GM19438 (cell line): ENCODE measurements around the gene CT45A9.
"Not testable (repeated sequence)": the region's sequence is repeated elsewhere in the genome, so short reads cannot be mapped to it uniquely, and the experiment has no call there.

ENCODE experiments used
- ATAC-seq: cut with Tn5 transposase; IDR thresholded peaks from one replicate; pipeline ENCODE4 v1.9.1; 2021; ENCODE audit warnings: low read depth; ENCODE audit not compliant: unreplicated experiment

Gene CT45A9

GRCh38 chrX:135871712-135872111 lies at the start of gene CT45A9:
CT45A9 (minus strand) TSS chrX:135871812; CDS start chrX:135868061, 3,751 bp downstream.
- ATAC-seq, result not testable (repeated sequence)

- not testable (repeated sequence) for ATAC-seq
Measured at GRCh38 chrX:135920516-135920915, 48.9 kb upstream of the CT45A9 start.

- ATAC-seq, result no peak
Measured at GRCh38 chrX:135914404-135914803, 42.8 kb upstream of the CT45A9 start.

DNA sequence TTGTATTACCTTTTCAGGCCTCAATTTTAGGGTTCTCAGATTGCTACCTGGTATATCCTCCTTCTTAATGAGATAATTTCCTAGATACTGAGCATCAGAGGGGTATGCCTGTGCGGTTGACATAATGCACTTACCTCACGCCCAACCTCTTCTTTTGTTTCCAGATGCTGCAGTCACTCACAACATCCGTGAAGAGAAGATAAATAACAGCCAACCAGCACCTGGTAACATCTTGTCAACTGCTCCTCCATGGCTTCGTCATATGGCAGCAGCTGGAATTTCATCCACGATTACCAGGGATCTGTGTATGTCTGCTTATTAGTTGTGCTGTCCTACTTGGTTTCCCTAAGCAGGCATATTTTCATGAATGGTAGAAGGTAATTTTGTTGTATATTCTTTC lies 38.6 kb upstream of the CT45A9 start:
- ATAC-seq, result no peak

DNA sequence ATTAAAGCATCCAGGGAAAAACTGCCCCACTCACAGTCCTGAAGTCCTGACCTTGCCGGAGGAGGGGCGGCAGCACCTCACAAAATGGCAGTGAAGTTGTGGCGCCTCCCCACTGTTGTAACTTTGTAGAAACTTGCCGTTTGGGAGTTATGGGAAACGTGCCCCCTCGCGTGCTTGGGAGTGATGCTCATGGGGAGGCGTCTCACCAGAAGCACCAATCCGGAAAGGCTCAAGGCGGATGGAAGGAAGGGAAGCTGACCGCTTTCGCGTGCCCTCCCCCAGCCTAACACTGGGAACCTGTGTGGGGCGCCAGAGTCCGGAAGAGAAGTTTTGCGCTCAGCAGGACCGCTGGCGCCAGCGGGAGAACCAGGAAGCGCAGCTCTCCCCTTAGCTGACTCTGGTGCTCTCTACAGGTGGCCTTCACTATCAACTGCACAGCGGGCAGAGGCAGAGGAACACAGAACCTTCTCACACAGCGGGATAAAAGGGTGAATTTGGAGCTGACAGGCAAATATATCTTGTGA lies 21.7 kb upstream of the CT45A9 start, which contains the start of the genes CT45A10 and SAGE1:
Gene CT45A10 (minus strand): TSS at position 151 of the 524 bp plus-strand sequence. CDS start 8,100 bp downstream, outside the sequence.
Gene SAGE1 (plus strand): TSS at position 423 of the 524 bp plus-strand sequence. CDS start 2,527 bp downstream, outside the sequence.
- no peak for ATAC-seq

- no peak for ATAC-seq
Measured at GRCh38 chrX:135892781-135893180, 21.2 kb upstream of the CT45A9 start.

DNA sequence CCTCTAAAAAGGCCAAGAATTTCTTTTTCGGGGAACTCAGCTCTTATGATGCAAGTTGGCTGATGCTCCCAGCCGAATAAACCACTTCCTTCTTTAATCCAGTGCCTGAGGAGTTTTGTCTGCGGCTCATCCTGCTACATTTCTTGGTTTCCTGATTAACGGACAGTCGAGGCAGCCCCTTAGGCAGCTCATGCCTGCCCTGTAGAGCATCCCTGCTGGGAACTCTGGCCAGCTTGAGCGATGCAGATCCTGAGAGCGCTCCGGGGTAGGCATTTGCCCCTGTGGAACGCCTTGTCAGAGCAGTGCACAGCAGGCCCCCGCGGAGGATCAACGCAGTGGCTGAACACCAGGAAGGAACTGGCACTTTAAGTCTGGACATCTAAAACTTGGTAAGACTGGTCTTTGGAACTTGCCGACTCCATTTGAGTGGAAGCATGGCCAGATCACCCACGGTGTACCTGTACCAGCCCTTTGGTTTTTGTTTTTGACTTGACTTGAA lies 18.5 kb upstream of the CT45A9 start:
- ATAC-seq, result no peak

DNA sequence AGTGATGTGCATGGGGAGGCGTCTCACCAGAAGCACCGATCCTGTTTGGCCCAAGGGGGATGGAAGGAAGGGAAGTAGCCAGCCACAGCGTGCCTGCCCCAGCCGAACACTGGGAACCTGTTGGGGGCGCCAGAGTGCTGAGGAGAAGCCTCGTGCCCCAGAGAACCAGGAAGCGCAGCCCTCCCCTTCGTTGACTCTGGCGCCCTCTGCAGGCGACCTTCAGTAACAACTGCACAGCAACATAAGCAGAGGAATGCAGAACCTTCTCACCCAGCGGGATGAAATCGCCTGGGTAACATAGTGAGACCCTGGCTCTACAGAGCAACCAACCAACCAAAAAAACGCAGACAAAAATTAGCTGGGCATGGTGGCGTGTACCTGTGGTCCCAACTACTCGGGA lies 17.4 kb upstream of the CT45A9 start:
- ATAC-seq, result not testable (repeated sequence)

DNA sequence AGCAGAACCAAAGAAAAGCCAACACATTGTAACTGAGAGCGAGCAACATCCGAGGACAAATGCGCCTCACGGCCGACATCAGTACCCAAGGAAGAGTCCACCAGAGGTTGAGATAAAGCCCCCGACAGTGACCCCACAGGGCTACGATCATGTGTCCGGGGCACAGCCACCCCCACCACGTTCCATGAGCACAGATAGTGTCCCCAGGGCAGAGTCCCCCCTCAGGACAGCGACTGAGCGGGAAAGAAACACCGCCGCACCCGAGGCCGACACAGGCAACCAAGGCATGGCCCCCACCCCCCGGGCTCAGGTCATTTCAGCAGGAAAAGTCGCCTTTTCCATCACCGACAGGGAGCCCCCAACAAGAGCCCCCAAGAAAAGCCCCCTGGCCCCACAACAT lies 16.6 kb upstream of the CT45A9 start:
- not testable (repeated sequence) for ATAC-seq

GRCh38 chrX:135882741-135883140 lies 11.1 kb upstream of the CT45A9 start:
- not testable (repeated sequence) for ATAC-seq

DNA sequence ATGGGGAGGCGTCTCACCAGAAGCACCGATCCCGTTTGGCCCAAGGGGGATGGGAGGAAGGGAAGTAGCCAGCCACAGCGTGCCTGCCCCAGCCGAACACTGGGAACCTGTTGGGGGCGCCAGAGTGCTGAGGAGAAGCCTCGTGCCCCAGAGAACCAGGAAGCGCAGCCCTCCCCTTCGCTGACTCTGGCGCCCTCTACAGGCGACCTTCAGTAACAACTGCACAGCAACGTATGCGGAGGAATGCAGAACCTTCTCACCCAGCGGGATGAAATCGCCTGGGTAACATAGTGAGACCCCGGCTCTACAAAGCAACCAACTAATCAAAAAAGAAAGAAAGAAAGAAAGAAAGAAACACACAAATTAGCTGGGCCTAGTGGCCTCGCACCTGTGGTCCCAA lies 17.2 kb downstream of the CT45A9 start, which contains the start of gene CT45A8:
Gene CT45A8 (minus strand): TSS at position 101 of the 400 bp plus-strand sequence. CDS start 3,755 bp downstream, outside the sequence.
- not testable (repeated sequence) for ATAC-seq

- not testable (repeated sequence) for ATAC-seq
Measured at GRCh38 chrX:135837180-135837579, 34.4 kb downstream of the CT45A9 start, which contains the start of gene CT45A7. CT45A7 (minus strand) TSS chrX:135837280; CDS start chrX:135833533, 3,747 bp downstream.

DNA sequence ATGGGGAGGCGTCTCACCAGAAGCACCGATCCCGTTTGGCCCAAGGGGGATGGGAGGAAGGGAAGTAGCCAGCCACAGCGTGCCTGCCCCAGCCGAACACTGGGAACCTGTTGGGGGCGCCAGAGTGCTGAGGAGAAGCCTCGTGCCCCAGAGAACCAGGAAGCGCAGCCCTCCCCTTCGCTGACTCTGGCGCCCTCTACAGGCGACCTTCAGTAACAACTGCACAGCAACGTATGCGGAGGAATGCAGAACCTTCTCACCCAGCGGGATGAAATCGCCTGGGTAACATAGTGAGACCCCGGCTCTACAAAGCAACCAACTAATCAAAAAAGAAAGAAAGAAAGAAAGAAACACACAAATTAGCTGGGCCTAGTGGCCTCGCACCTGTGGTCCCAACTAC lies 51.7 kb downstream of the CT45A9 start, which contains the start of gene CT45A2:
Gene CT45A2 (minus strand): TSS at position 101 of the 400 bp plus-strand sequence. CDS start 3,747 bp downstream, outside the sequence.
- ATAC-seq, result not testable (repeated sequence)
